ENCODE measurements around the gene KRTAP5-6.

DNA sequence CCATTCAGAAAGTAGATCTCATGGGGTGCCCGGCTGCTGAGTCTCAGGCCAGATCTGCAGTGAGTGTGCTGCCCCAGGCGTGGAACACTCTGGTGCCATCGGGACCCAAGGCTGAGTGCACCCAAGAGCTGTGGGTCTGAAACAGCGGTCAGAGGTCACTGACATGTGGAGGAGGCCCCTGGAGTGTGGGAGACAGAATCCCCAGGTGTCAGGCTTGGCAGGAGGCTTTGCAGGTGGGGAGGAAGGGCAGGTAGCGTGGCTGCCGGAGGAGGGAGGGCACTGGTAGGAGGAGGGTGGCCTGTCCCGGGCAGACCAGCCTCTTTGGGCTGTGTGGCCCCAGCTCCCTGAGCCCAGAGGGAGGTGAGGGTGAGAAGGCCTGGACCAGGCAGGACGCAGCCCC is 31.7 kb upstream of the KRTAP5-6 start:
- TF ChIP-seq, protein P1, sequence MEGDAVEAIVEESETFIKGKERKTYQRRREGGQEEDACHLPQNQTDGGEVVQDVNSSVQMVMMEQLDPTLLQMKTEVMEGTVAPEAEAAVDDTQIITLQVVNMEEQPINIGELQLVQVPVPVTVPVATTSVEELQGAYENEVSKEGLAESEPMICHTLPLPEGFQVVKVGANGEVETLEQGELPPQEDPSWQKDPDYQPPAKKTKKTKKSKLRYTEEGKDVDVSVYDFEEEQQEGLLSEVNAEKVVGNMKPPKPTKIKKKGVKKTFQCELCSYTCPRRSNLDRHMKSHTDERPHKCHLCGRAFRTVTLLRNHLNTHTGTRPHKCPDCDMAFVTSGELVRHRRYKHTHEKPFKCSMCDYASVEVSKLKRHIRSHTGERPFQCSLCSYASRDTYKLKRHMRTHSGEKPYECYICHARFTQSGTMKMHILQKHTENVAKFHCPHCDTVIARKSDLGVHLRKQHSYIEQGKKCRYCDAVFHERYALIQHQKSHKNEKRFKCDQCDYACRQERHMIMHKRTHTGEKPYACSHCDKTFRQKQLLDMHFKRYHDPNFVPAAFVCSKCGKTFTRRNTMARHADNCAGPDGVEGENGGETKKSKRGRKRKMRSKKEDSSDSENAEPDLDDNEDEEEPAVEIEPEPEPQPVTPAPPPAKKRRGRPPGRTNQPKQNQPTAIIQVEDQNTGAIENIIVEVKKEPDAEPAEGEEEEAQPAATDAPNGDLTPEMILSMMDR (optimal IDR thresholded peaks at IDR 0.05 in 1 of 3, IDR thresholded peaks at IDR 0.05 in 1 of 3, conservative IDR thresholded peaks at IDR 0.05 in 1 of 3; ENCODE audit: extremely low read depth in 1 of 3, insufficient read depth in 2 of 3, low read length in 3 of 3), result no peak
- TF ChIP-seq EZH2 (IDR thresholded peaks at IDR 0.05; ENCODE audit: low read length), result no peak
